GM19328 (cell line): Measurements from ENCODE around the gene NATD1.
"Not testable (repeated sequence)": the region's sequence is repeated elsewhere in the genome, so short reads cannot be mapped to it uniquely, and the experiment has no call there.

Experiments
- ATAC-seq: cut with Tn5 transposase; IDR thresholded peaks from one replicate; pipeline ENCODE4 v1.9.1; 2021; ENCODE audit warnings: mild to moderate bottlenecking, moderate library complexity; ENCODE audit not compliant: unreplicated experiment

NATD1 gene

GRCh38 chr17:21247552-21248258 is 5.5 kb downstream of the NATD1 start:
- no peak for ATAC-seq

GRCh38 chr17:21246698-21247097 is 6.5 kb downstream of the NATD1 start:
- ATAC-seq = no peak

- ATAC-seq = no peak
Measured at GRCh38 chr17:21245639-21246084, 7.5 kb downstream of the NATD1 start.

GRCh38 chr17:21243516-21244303 is 9.5 kb downstream of the NATD1 start:
- no peak for ATAC-seq

- no peak for ATAC-seq
Measured at GRCh38 chr17:21242780-21243515, 10.3 kb downstream of the NATD1 start.

- no peak for ATAC-seq
Measured at GRCh38 chr17:21242026-21242697, 11.0 kb downstream of the NATD1 start.

- no peak for ATAC-seq
Measured at GRCh38 chr17:21241564-21241963, 11.6 kb downstream of the NATD1 start.

GRCh38 chr17:21240369-21241055 is 12.7 kb downstream of the NATD1 start:
- ATAC-seq = no peak

- no peak for ATAC-seq
Measured at GRCh38 chr17:21239680-21240368, 13.4 kb downstream of the NATD1 start.

GRCh38 chr17:21235921-21236320 is 17.3 kb downstream of the NATD1 start:
- ATAC-seq = no peak

GRCh38 chr17:21233581-21234347 is 19.4 kb downstream of the NATD1 start:
- ATAC-seq = no peak

GRCh38 chr17:21232033-21232749 is 21.0 kb downstream of the NATD1 start:
- no peak for ATAC-seq

GRCh38 chr17:21231533-21231932 is 21.7 kb downstream of the NATD1 start:
- ATAC-seq = no peak

GRCh38 chr17:21228845-21229244 is 24.4 kb downstream of the NATD1 start:
- no peak for ATAC-seq

GRCh38 chr17:21228111-21228510 is 25.1 kb downstream of the NATD1 start:
- ATAC-seq = no peak

- ATAC-seq = not testable (repeated sequence)
Measured at GRCh38 chr17:21227277-21227676, 25.9 kb downstream of the NATD1 start.

GRCh38 chr17:21223086-21223485 is 30.1 kb downstream of the NATD1 start:
- no peak for ATAC-seq

- no peak for ATAC-seq
Measured at GRCh38 chr17:21218831-21219380, 34.3 kb downstream of the NATD1 start.
